ENCODE measurements around the gene KCNK2. TPM values are rescaled to one million over a fixed set of nuclear protein-coding genes. Genes with fewer than 3 reads are reported as not detected.

KCNK2 gene
- total RNA-seq, 1 experiment from 2014 or later: 0.44 TPM

DNA sequence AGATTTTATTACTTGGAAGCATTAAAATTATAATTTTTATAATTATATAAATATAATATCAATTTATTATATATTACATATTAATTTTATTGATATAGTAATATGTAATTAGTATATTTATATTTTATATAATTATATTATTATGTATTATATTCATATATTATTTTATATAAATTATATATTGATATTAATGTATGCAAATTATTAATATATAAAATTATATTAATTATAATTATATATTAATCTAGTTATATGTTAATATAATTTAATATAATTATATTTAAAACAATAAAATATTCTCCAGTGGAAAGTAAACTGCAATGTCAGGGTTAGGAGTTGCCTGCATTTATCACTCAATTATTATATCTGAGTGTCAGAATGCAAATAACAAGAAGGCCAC is 48.8 kb downstream of the KCNK2 start:
- no peak overlapping the region for H2BK12ac ChIP-seq (ENCODE audit: insufficient read length, low read depth, low read length)
- no peaks in the 10 kb centered on the region for H3K4me1 Mint-ChIP-seq
- H3K79me1 ChIP-seq (ENCODE audit: insufficient read depth, low read depth, low read length, poor library complexity, severe bottlenecking): no peaks in the 10 kb centered on the region
- H3K56ac ChIP-seq (ENCODE audit: insufficient read length, low read depth, low read length): no peak overlapping the region
- H2BK5ac ChIP-seq (ENCODE audit: insufficient read length, low read length): no peak overlapping the region
- H2BK120ac ChIP-seq (ENCODE audit: low read depth, low read length, poor library complexity, severe bottlenecking): no peak overlapping the region
- no peaks in the 10 kb centered on the region for H3K23me2 ChIP-seq (ENCODE audit: insufficient read length, low read depth, low read length, poor library complexity, severe bottlenecking)
- no peaks in the 10 kb centered on the region for H3K36me3 Mint-ChIP-seq (ENCODE audit: insufficient read depth in 1 of 3, low read depth in 3 of 3)
- no peak overlapping the region for H4K91ac ChIP-seq (ENCODE audit: insufficient read length, low read depth, low read length)
- H4K20me1 ChIP-seq (ENCODE audit: control insufficient read depth, insufficient read depth, insufficient read length): no peaks in the 10 kb centered on the region
- no peaks in the 10 kb centered on the region for H3K4me1 ChIP-seq (ENCODE audit: insufficient read depth, low read length)
- no peak overlapping the region for H3K4me3 Mint-ChIP-seq
- no peak for TF ChIP-seq CTCF (conservative IDR thresholded peaks at IDR 0.05)
- no peak overlapping the region for H3K9ac ChIP-seq (ENCODE audit: extremely low read depth, insufficient read length, low read length)
- H2BK20ac ChIP-seq (ENCODE audit: low read depth, low read length, poor library complexity, severe bottlenecking): no peak overlapping the region
- H3T11ph ChIP-seq (ENCODE audit: low read length): no peak overlapping the region
- no peaks in the 10 kb centered on the region for H3K9me3 ChIP-seq (ENCODE audit: control insufficient read depth, low read depth, low read length)
- H4K8ac ChIP-seq (replicated peaks; ENCODE audit: insufficient read length, low read depth, low read length): no peak overlapping the region
- H3K27ac ChIP-seq (ENCODE audit: insufficient read length, low read depth, low read length): no peak overlapping the region
- no peaks in the 10 kb centered on the region for H3K79me2 ChIP-seq (ENCODE audit: insufficient read depth, low read length)
- no peak overlapping the region for H3K14ac ChIP-seq (ENCODE audit: insufficient read depth, low read length)
- H3K9me3 Mint-ChIP-seq: no peaks in the 10 kb centered on the region; a peak in 1 of 5 replicates
- no peak overlapping the region for H3K23ac ChIP-seq (ENCODE audit: insufficient read length, low read depth, low read length)
- H3K4me2 ChIP-seq (ENCODE audit: insufficient read depth, insufficient read length, low read length): no peak overlapping the region
- no peak overlapping the region for H2AFZ ChIP-seq (ENCODE audit: low read length)
- H3K27ac Mint-ChIP-seq: no peak overlapping the region
- H2AK5ac ChIP-seq (ENCODE audit: insufficient read length, low read length): no peak overlapping the region
- no peak overlapping the region for H3K4ac ChIP-seq (ENCODE audit: low read depth, low read length)
- H2BK15ac ChIP-seq (ENCODE audit: low read depth, low read length): no peak overlapping the region
- H3K27me3 ChIP-seq (ENCODE audit: insufficient read depth, low read length): no peaks in the 10 kb centered on the region
- DNase-seq: no peak
- H3K27me3 Mint-ChIP-seq (ENCODE audit: low read depth): no peaks in the 10 kb centered on the region
- H3K18ac ChIP-seq (ENCODE audit: insufficient read length, low read depth, low read length): no peak overlapping the region
- H4K5ac ChIP-seq (ENCODE audit: insufficient read length, low read depth, low read length): no peak overlapping the region
